ENCODE results near the gene ATG5.

DNA sequence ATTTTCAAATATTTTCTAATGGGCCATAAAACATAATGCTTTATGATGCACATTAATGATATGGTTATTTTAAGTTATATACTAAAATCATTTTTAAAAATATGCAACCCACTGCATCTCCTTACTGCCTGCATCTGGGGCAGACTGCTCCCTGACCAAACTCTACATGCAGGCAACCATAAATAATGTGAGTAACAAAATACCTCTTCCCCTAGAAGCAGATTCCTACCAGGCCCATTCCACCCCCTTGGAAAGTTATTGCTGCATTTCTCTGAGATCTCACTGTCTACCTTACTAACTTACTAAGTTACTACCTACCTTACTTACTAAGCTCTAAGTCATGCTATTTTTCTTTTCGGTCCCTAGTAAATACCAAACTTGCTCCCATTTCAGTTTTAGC lies 71.8 kb downstream of the ATG5 start:
- TF ChIP-seq, protein P1, sequence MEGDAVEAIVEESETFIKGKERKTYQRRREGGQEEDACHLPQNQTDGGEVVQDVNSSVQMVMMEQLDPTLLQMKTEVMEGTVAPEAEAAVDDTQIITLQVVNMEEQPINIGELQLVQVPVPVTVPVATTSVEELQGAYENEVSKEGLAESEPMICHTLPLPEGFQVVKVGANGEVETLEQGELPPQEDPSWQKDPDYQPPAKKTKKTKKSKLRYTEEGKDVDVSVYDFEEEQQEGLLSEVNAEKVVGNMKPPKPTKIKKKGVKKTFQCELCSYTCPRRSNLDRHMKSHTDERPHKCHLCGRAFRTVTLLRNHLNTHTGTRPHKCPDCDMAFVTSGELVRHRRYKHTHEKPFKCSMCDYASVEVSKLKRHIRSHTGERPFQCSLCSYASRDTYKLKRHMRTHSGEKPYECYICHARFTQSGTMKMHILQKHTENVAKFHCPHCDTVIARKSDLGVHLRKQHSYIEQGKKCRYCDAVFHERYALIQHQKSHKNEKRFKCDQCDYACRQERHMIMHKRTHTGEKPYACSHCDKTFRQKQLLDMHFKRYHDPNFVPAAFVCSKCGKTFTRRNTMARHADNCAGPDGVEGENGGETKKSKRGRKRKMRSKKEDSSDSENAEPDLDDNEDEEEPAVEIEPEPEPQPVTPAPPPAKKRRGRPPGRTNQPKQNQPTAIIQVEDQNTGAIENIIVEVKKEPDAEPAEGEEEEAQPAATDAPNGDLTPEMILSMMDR (conservative IDR thresholded peaks at IDR 0.05), result no peak
- TF ChIP-seq ZFX (IDR thresholded peaks at IDR 0.05), result no peak

Data from C4-2B (cell line).